ENCODE data around the gene SKI.
A peak's percentile ranks its signal among the peaks of the same experiment; 100 is the strongest.

Gene SKI

DNA sequence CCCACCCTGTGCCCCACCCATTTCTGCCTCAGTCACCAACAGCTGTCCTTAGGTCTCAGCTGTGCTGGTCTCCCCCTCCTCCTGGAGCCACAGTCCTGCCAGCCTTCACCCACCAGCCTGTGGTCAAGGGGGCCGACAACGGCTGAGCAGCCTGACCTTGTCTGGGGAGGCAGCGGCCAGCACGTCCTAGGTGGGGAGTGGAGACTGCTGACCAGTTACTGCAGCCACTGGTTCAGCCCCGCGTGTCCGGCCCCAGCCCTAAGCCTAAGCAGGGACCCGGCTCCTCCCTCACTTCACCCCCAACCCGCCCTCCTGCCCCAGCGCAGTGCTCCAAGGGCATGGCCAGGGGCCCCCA lies 84.0 kb downstream of the SKI start:
- TF ChIP-seq ZNF274 (IDR thresholded peaks at IDR 0.05; ENCODE audit: low read depth, low read length) (no peak), YY1 (IDR thresholded peaks at IDR 0.05; ENCODE audit: insufficient read depth, insufficient read length) (no peak), SUZ12 (IDR thresholded peaks at IDR 0.05; ENCODE audit: extremely low read depth, insufficient read depth, insufficient read length) (no peak)
- no peaks in the 10 kb centered on the region for H3K27me3 ChIP-seq (ENCODE audit: insufficient read depth, insufficient read length)
- DNase-seq (ENCODE audit: low read depth, low spot score) = no peak
- peaks cover 41% of the 10 kb centered on the region for H3K4me1 ChIP-seq (ENCODE audit: insufficient read depth, insufficient read length)
- no peak overlapping the region for H3K9ac ChIP-seq (ENCODE audit: insufficient read length, low read depth)
- H3K36me3 ChIP-seq (ENCODE audit: insufficient read depth, insufficient read length, low read length) = peaks cover 19% of the 10 kb centered on the region
- no peak overlapping the region for H3K4me3 ChIP-seq (ENCODE audit: insufficient read length, low read depth)
- no peaks in the 10 kb centered on the region for H3K9me3 ChIP-seq (ENCODE audit: insufficient read depth, low read length)

DNA sequence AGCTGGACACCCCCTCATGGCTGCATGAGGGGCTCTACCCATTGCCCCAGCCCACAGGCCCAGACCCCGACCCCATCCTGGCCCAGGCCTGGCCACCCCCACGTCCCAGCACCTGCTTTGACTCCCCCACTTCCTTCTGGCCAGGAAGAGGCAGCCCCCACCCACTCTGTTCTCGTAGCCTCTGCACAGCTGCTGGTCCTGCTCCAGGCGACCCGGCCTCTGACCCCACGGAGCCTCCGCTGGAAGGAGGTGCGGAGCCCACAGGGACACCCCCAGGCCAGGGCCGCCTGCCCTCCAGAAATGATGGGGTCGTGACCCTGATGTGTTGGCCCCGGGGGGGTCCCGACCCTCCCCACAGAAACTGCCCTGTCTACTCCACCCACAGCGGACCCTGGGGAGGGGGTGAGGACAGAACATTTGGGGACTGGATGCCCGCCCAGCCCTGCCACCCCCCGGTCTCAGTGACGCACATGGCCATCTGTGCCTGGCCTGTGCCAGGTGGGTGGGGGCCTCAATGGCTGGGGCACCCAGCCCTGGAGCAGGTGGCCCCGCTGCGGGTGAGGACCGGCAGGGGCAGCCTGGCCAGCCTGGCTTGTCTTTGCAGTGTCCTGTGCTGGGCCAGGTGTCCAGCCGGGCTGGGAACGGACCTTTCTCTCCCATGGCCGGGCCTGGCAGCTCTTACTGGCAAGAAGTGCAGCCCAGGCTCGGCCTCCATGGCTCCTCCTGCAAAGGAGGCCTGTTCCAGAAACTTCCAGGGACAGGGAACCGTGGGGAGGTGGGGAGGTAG lies 84.6 kb downstream of the SKI start:
- Histone ChIP-seq H3K9me3 (ENCODE audit: insufficient read depth, low read length) (no peaks in the 10 kb centered on the region), H3K9ac (ENCODE audit: insufficient read length, low read depth) (peak overlapping the region; percentile 82), H3K36me3 (ENCODE audit: insufficient read depth, insufficient read length, low read length) (peaks cover 13% of the 10 kb centered on the region), H3K4me1 (ENCODE audit: insufficient read depth, insufficient read length) (peaks cover 46% of the 10 kb centered on the region), H3K27me3 (ENCODE audit: insufficient read depth, insufficient read length) (no peaks in the 10 kb centered on the region), H3K4me3 (ENCODE audit: insufficient read length, low read depth) (no peak overlapping the region)
- TF ChIP-seq YY1 (IDR thresholded peaks at IDR 0.05; ENCODE audit: insufficient read depth, insufficient read length) (no peak), ZNF274 (IDR thresholded peaks at IDR 0.05; ENCODE audit: low read depth, low read length) (no peak), SUZ12 (IDR thresholded peaks at IDR 0.05; ENCODE audit: extremely low read depth, insufficient read depth, insufficient read length) (no peak)
- DNase-seq (ENCODE audit: low read depth, low spot score) = no peak

DNA sequence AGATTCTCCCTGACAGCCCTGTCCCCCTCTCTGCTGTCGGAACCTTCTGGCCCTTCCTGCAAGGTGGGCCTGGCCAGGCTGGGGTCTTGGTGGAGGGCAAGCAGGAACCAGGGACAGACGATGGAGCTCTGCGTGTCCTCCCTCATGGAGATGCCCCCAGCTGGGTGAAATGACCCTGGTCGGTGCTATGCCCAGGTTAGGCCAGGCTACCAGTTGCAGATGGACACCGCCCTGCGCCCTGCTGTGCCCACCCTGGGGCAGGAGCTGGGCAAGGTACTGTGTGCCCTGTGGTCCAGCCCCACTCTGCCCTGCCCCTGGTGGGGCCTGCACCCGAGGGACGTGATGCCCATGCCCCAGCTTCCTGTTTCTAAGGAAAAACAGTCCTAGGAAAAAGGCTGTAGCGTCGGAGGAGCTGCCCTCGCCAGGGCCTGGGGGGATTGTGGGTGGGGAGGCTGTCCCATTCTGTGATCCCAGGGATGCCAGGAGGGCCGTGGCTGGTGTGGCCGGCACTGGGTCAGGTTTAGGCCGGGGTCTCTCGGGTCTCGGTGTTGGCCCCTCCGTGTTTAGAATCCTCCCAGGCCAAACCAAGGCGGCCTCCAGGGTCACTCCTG lies 85.6 kb downstream of the SKI start:
- peak overlapping the region; percentile 82 for H3K9ac ChIP-seq (ENCODE audit: insufficient read length, low read depth)
- peaks cover 49% of the 10 kb centered on the region for H3K4me1 ChIP-seq (ENCODE audit: insufficient read depth, insufficient read length)
- no peaks in the 10 kb centered on the region for H3K9me3 ChIP-seq (ENCODE audit: insufficient read depth, low read length)
- peaks cover 4% of the 10 kb centered on the region for H3K36me3 ChIP-seq (ENCODE audit: insufficient read depth, insufficient read length, low read length)
- H3K27me3 ChIP-seq (ENCODE audit: insufficient read depth, insufficient read length) = no peaks in the 10 kb centered on the region
- no peak for DNase-seq (ENCODE audit: low read depth, low spot score)
- peak overlapping the region; percentile 39 for H3K4me3 ChIP-seq (ENCODE audit: insufficient read length, low read depth)
- TF ChIP-seq YY1 (IDR thresholded peaks at IDR 0.05; ENCODE audit: insufficient read depth, insufficient read length) (no peak), ZNF274 (IDR thresholded peaks at IDR 0.05; ENCODE audit: low read depth, low read length) (no peak), SUZ12 (IDR thresholded peaks at IDR 0.05; ENCODE audit: extremely low read depth, insufficient read depth, insufficient read length) (no peak)

DNA sequence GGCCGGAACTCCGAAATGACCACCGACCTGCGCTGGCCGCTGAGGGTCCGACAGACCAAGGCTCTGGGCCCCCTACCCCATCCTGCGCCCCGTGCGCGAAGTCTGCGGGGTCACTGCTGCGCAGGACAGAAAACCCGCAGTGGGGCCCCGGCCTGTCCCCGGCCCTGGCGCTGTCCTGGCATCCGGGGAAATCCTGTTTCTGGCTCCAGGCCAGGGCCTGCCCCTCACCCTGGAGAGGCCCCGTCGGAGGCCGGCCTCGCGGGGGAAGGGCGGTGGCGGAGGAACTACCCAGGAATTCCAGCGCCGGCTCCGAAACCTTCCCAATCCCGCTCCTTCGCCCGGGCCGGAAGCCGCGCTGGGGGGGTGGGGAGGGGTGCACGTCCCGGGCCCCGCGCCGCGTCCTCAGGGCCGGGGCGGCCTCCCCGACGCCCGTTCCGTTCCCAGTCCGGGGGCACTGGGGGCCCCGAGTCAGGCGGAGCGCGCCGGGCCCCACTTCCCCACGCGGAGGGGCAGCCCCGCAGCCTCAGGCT lies 86.2 kb downstream of the SKI start:
- TF ChIP-seq YY1 (IDR thresholded peaks at IDR 0.05; ENCODE audit: insufficient read depth, insufficient read length) = no peak
- TF ChIP-seq ZNF274 (IDR thresholded peaks at IDR 0.05; ENCODE audit: low read depth, low read length) = no peak
- no peak for TF ChIP-seq SUZ12 (IDR thresholded peaks at IDR 0.05; ENCODE audit: extremely low read depth, insufficient read depth, insufficient read length)
- Histone ChIP-seq H3K9me3 (ENCODE audit: insufficient read depth, low read length) (no peaks in the 10 kb centered on the region), H3K4me3 (ENCODE audit: insufficient read length, low read depth) (peak overlapping the region; percentile 39), H3K4me1 (ENCODE audit: insufficient read depth, insufficient read length) (peaks cover 47% of the 10 kb centered on the region), H3K36me3 (ENCODE audit: insufficient read depth, insufficient read length, low read length) (no peaks in the 10 kb centered on the region), H3K27me3 (ENCODE audit: insufficient read depth, insufficient read length) (no peaks in the 10 kb centered on the region), H3K9ac (ENCODE audit: insufficient read length, low read depth) (peak overlapping the region; percentile 82)
- DNase-seq (ENCODE audit: low read depth, low spot score) = peak; percentile 64

DNA sequence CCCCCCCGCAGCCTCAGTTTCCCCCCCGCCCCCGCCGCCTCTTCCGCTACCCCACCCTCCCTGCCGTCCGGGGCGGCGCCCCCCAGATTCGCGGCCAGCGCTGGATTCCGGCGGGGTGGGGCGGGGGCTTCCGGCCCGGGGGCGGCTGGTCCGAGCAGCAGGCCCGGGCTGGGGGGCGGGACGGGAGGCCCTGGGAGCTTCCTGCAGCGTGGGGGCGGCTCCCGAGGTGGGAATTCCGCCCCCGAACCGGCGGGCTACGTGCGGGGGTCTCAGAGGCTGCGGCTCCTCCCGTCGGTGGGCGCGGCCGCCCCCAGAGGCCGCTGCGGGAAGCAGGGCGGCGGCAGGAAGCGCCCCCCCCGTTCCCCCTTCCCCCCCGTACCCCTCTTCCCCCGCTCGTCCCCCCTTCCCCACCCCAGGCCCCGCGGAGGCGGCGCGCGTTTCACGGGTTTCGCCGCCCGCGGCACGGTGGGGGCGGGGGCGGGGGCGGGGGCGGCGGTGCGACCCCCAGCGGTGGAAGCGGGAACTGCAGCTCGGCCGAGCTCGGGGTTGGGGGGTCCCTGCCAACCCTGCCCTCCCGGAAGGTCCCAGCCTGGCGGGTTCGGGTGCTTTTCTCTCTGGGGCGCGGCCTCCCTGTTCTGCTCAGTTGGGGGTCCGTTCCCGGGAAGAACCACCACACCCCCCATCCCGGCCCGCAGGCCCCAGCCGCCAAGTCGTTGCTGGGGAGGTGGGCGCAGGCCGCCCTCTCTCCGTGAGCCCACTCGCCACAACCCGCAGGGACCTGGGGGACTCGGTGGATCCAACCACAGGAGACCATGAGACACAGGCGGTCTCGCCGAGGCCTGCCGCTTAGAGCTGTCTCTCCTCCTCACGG lies 86.9 kb downstream of the SKI start:
- peak overlapping the region; percentile 82 for H3K9ac ChIP-seq (ENCODE audit: insufficient read length, low read depth)
- no peak for TF ChIP-seq ZNF274 (IDR thresholded peaks at IDR 0.05; ENCODE audit: low read depth, low read length)
- no peak for TF ChIP-seq YY1 (IDR thresholded peaks at IDR 0.05; ENCODE audit: insufficient read depth, insufficient read length)
- no peak for TF ChIP-seq SUZ12 (IDR thresholded peaks at IDR 0.05; ENCODE audit: extremely low read depth, insufficient read depth, insufficient read length)
- no peaks in the 10 kb centered on the region for H3K27me3 ChIP-seq (ENCODE audit: insufficient read depth, insufficient read length)
- no peaks in the 10 kb centered on the region for H3K36me3 ChIP-seq (ENCODE audit: insufficient read depth, insufficient read length, low read length)
- no peaks in the 10 kb centered on the region for H3K9me3 ChIP-seq (ENCODE audit: insufficient read depth, low read length)
- DNase-seq (ENCODE audit: low read depth, low spot score) = no peak
- peak overlapping the region; percentile 39 for H3K4me3 ChIP-seq (ENCODE audit: insufficient read length, low read depth)
- peaks cover 47% of the 10 kb centered on the region for H3K4me1 ChIP-seq (ENCODE audit: insufficient read depth, insufficient read length)

DNA sequence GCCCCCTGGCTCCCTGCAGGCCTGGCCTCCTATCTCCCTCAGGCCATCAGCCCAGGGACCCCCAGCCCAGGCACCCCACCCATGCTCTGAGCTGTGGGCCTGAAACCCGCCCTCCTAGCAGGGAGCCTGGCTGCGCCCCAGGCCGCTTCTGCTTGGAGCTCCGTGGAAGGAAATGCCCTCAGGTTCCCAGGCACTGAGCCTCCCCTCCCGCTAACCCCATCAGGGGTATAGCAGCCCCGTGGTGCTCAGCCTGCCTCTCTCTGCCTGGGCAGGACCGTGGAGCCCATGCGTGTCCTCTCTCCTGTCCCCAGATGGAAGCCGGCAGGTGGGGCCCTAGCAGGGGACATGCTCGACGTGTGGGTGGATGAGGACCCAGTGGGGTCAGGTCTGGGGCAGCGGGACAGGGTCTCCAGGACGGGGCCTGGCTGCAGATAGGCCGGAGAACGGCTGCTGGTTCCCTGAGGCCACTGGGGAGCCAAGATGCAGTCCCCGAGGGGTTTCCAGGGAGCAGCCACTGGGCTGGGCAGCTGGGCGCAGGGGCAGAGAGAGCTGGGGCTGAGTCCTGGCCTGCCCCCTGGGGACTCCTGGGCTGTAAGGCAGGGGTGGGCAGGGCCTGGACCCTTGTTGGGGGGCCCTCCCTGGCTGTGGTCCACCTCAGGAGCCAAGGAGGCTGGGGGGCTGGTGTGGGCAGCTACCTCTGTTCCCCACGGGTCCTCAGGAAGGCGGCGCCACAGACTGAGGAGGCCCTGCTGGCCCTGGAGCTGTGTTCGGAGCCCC lies 87.7 kb downstream of the SKI start:
- TF ChIP-seq ZNF274 (IDR thresholded peaks at IDR 0.05; ENCODE audit: low read depth, low read length) (no peak), SUZ12 (IDR thresholded peaks at IDR 0.05; ENCODE audit: extremely low read depth, insufficient read depth, insufficient read length) (no peak), YY1 (IDR thresholded peaks at IDR 0.05; ENCODE audit: insufficient read depth, insufficient read length) (no peak)
- Histone ChIP-seq H3K27me3 (ENCODE audit: insufficient read depth, insufficient read length) (no peaks in the 10 kb centered on the region), H3K4me3 (ENCODE audit: insufficient read length, low read depth) (peak overlapping the region; percentile 6), H3K9me3 (ENCODE audit: insufficient read depth, low read length) (no peaks in the 10 kb centered on the region), H3K36me3 (ENCODE audit: insufficient read depth, insufficient read length, low read length) (no peaks in the 10 kb centered on the region), H3K9ac (ENCODE audit: insufficient read length, low read depth) (peak overlapping the region; percentile 76), H3K4me1 (ENCODE audit: insufficient read depth, insufficient read length) (peaks cover 41% of the 10 kb centered on the region)
- no peak for DNase-seq (ENCODE audit: low read depth, low spot score)
